H1 (cell line): ENCODE results near the gene ITGB7. TPM values are rescaled to one million over a fixed set of nuclear protein-coding genes. Genes with fewer than 3 reads are reported as not detected.

Source experiments
- ATF3 ChIP-seq: IDR thresholded peaks from 2 replicates; pipeline ENCODE4 v1.6.1; 2011; ENCODE audit warnings: low read depth, mild to moderate bottlenecking, low read length; ENCODE audit not compliant: insufficient read depth
- CBX5 ChIP-seq: fragments of 300-800, 300-1000 bp; sonication (generic); IDR thresholded peaks from 2 replicates; pipeline ENCODE4 v1.7.1; 2016; ENCODE audit warnings: antibody characterized with exemption, low read length, low read depth
- GTF2F1 ChIP-seq: IDR thresholded peaks from 2 replicates; pipeline ENCODE4 v1.6.1; 2012; ENCODE audit warnings: low read depth, low read length, improper control_type of control experiment, borderline replicate concordance
- HDAC2 ChIP-seq, 2 experiments: fragments of 300-600 bp in 1 of 2; sonication (generic) in 1 of 2; IDR thresholded peaks; 2 replicates each; pipeline ENCODE4 v1.6.1; 2011 to 2012; ENCODE audit warnings: low read depth in 2 of 2, low read length in 2 of 2, mild to moderate bottlenecking in 2 of 2, moderate library complexity in 2 of 2, borderline replicate concordance in 1 of 2, inconsistent platforms in 1 of 2
- KDM4A ChIP-seq: IDR thresholded peaks from one replicate; pipeline ENCODE4 v1.7.1; 2012; ENCODE audit warnings: low read depth, mild to moderate bottlenecking, moderate library complexity, low read length, inconsistent platforms; ENCODE audit not compliant: severe bottlenecking
- KDM5A ChIP-seq: fragments of 200-600 bp; IDR thresholded peaks from 2 replicates; pipeline ENCODE4 v1.7.1; 2012; ENCODE audit warnings: mild to moderate bottlenecking, low read length, inconsistent platforms, mixed read lengths
- MAX ChIP-seq: IDR thresholded peaks from 2 replicates; pipeline ENCODE4 v1.6.1; 2012; ENCODE audit warnings: inconsistent platforms
- POLR2A ChIP-seq, 2 experiments: IDR thresholded peaks; 1 replicate in 1 of 2; 2 replicates in 1 of 2; pipeline ENCODE4 v1.6.1; 2011; ENCODE audit warnings: low read depth in 2 of 2, low read length in 2 of 2, mild to moderate bottlenecking in 2 of 2; ENCODE audit errors: control extremely low read depth in 1 of 2
- POLR2AphosphoS5 ChIP-seq: IDR thresholded peaks from 2 replicates; pipeline ENCODE4 v1.6.1; 2011; ENCODE audit warnings: low read depth, low read length
- SAP30 ChIP-seq: fragments of 300-600 bp; sonication (generic); IDR thresholded peaks from 2 replicates; pipeline ENCODE4 v1.7.1; 2012; ENCODE audit warnings: low read length, moderate library complexity, mild to moderate bottlenecking, inconsistent platforms; ENCODE audit not compliant: insufficient read depth, insufficient replicate concordance
- SIN3A ChIP-seq, 2 experiments: IDR thresholded peaks in 1 of 2; conservative IDR thresholded peaks in 1 of 2; 2 replicates each; pipeline ENCODE4 v1.6.1; 2011 to 2012; ENCODE audit warnings: low read length in 2 of 2, improper control_type of control experiment in 1 of 2, low read depth in 1 of 2, mild to moderate bottlenecking in 1 of 2
- SP4 ChIP-seq: IDR thresholded peaks from 2 replicates; pipeline ENCODE4 v1.6.1; 2012; ENCODE audit warnings: low read length, inconsistent platforms
- SRF ChIP-seq: IDR thresholded peaks from 2 replicates; pipeline ENCODE4 v1.6.1; 2011; ENCODE audit warnings: mild to moderate bottlenecking, low read depth, low read length, moderate library complexity
- TAF1 ChIP-seq: IDR thresholded peaks from 2 replicates; pipeline ENCODE4 v1.6.1; 2011; ENCODE audit warnings: mild to moderate bottlenecking, low read depth, low read length
- TCF12 ChIP-seq: IDR thresholded peaks from 2 replicates; pipeline ENCODE4 v1.6.1; 2011; ENCODE audit warnings: low read depth, mild to moderate bottlenecking, low read length
- TEAD4 ChIP-seq: IDR thresholded peaks from 2 replicates; pipeline ENCODE4 v1.6.1; 2012; ENCODE audit warnings: low read depth, low read length, inconsistent platforms, mixed read lengths
- USF2 ChIP-seq: IDR thresholded peaks from 2 replicates; pipeline ENCODE4 v1.6.1; 2011; ENCODE audit warnings: low read length, improper control_type of control experiment
- polyA plus RNA-seq, 7 experiments: library from polyadenylated mRNA; depleted of rRNA in 3 of 7; stranded (reverse) in 5 of 7; unstranded in 2 of 7; fragments of >200 nt in 5 of 7; fragments of 200-250 nt in 2 of 7; gene quantifications; 1 replicate in 5 of 7; 2 replicates in 1 of 7; 4 replicates in 1 of 7; pipeline versions ENCODE4 v1.2.1 to v1.2.3, GENCODE V29; 2011 to 2013; ENCODE audit warnings: missing spikeins in 2 of 7, mixed read lengths in 2 of 7
- total RNA-seq: library from RNA; stranded (reverse); fragmentation: NEBNext Ultra II Directional; extraction: Animal tissue kit (Norgen Biotek cat#: 25700); gene quantifications from 2 replicates; pipeline ENCODE4 v1.2.1, GENCODE V29; 2021

The ITGB7 gene
- total and polyA plus RNA-seq, 2 of the 8 experiments (the other 6 are each of a cell fraction or from before 2014, with no cell fraction given), result 0.35 to 0.54 TPM

- TF ChIP-seq TAF1, result peak; percentile 52; the same call in 1 of the 2 replicates
- TF ChIP-seq TEAD4, result peak; percentile 9; the same call in 1 of the 2 replicates
- peak; percentile 93 to 95; a peak in 3 of 4 replicates for TF ChIP-seq SIN3A (conservative IDR thresholded peaks at IDR 0.05 in 1 of 2, IDR thresholded peaks at IDR 0.05 in 1 of 2; ENCODE audit: low read depth in 1 of 2, low read length in 2 of 2)
- TF ChIP-seq TCF12, result no peak
- peak in 1 of 2 experiments; percentile 70; a peak in 2 of 4 replicates for TF ChIP-seq HDAC2 (IDR thresholded peaks at IDR 0.05; ENCODE audit: borderline replicate concordance in 1 of 2, low read depth in 2 of 2, low read length in 2 of 2)
- TF ChIP-seq MAX, result peak; percentile 15; the same call in 1 of the 2 replicates
- peak; percentile 80 for TF ChIP-seq KDM5A
- TF ChIP-seq USF2, result peak; percentile 88
- peak; percentile 59 for TF ChIP-seq KDM4A
- TF ChIP-seq SAP30, result peak; percentile 85
- TF ChIP-seq POLR2AphosphoS5, result peak; percentile 58; the same call in 1 of the 2 replicates
- TF ChIP-seq ATF3, result peak; percentile 66; the same call in 1 of the 2 replicates
- TF ChIP-seq POLR2A (IDR thresholded peaks at IDR 0.05; ENCODE audit: control extremely low read depth in 1 of 2, low read depth in 2 of 2, low read length in 2 of 2), result peak in 1 of 2 experiments; percentile 54; a peak in 1 of 3 replicates
- no peak for TF ChIP-seq SRF
- TF ChIP-seq CBX5, result no peak
- TF ChIP-seq GTF2F1, result no peak
- 0 out of 2 replicates have a peak, but pooled peaks have one; percentile 50 for TF ChIP-seq SP4
Measured at GRCh38 chr12:53251477-53252348, 44.7 kb upstream of the ITGB7 start (continued).
